Sigmoid colon (tissue), 4 donors: ENCODE measurements around the gene CMSS1.

Source experiments
- EP300 ChIP-seq, 4 donors: sonication (generic); formaldehyde crosslinking; IDR thresholded peaks; one replicate each; pipeline ENCODE4 v1.6.1; 2017; ENCODE audit warnings: antibody characterized with exemption in 4 of 4
- POLR2A ChIP-seq, 2 donors: fragments of 450-650 bp; IDR thresholded peaks; one replicate each; pipeline ENCODE4 v1.6.1; 2016; ENCODE audit warnings: antibody characterized with exemption in 2 of 2, mild to moderate bottlenecking in 2 of 2, moderate library complexity in 2 of 2
- POLR2AphosphoS5 ChIP-seq, 4 donors: sonication (generic); formaldehyde crosslinking; IDR thresholded peaks; one replicate each; pipeline ENCODE4 v1.6.1; 2017; ENCODE audit warnings: antibody characterized with exemption in 4 of 4
- TF ChIP-seq, protein P1 (sequence below), 4 experiments: fragments of 450-650 bp in 3 of 4; fragments of 200-600 bp in 1 of 4; IDR thresholded peaks; one replicate each; pipeline ENCODE4 v1.5.1; 2016 to 2019; ENCODE audit warnings: antibody characterized with exemption in 4 of 4, mild to moderate bottlenecking in 3 of 4, moderate library complexity in 2 of 4

- TF ChIP-seq, protein P1, sequence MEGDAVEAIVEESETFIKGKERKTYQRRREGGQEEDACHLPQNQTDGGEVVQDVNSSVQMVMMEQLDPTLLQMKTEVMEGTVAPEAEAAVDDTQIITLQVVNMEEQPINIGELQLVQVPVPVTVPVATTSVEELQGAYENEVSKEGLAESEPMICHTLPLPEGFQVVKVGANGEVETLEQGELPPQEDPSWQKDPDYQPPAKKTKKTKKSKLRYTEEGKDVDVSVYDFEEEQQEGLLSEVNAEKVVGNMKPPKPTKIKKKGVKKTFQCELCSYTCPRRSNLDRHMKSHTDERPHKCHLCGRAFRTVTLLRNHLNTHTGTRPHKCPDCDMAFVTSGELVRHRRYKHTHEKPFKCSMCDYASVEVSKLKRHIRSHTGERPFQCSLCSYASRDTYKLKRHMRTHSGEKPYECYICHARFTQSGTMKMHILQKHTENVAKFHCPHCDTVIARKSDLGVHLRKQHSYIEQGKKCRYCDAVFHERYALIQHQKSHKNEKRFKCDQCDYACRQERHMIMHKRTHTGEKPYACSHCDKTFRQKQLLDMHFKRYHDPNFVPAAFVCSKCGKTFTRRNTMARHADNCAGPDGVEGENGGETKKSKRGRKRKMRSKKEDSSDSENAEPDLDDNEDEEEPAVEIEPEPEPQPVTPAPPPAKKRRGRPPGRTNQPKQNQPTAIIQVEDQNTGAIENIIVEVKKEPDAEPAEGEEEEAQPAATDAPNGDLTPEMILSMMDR (IDR thresholded peaks at IDR 0.05) = no peak
- TF ChIP-seq POLR2A (IDR thresholded peaks at IDR 0.05) (no peak), POLR2AphosphoS5 (IDR thresholded peaks at IDR 0.05) (no peak), EP300 (IDR thresholded peaks at IDR 0.05) (no peak)
Measured at GRCh38 chr3:99892332-99892731, 74.7 kb downstream of the CMSS1 start.
